Choroid plexus epithelial cell (primary cell): ENCODE measurements around the gene ADCY4.

Experiments
- DNase-seq: peaks from one replicate; pipeline ENCODE4 v3.0.0-alpha.2; 2010; ENCODE audit warnings: low read depth
- H3K4me3 ChIP-seq: 2 replicates; pipeline ENCODE4 v1.5.1; 2011; ENCODE audit warnings: low read depth, mild to moderate bottlenecking, control low read depth, low read length, moderate library complexity
- CTCF ChIP-seq: conservative IDR thresholded peaks from 2 replicates; pipeline ENCODE4 v1.5.1; 2011; ENCODE audit warnings: low read depth, mild to moderate bottlenecking, control low read depth, inconsistent platforms, low read length, moderate library complexity

The ADCY4 gene

GRCh38 chr14:24285351-24285750, 49.5 kb downstream of the ADCY4 start:
- H3K4me3 ChIP-seq = no peak overlapping the region
- no peak for DNase-seq
- TF ChIP-seq CTCF = peak; percentile 2

- H3K4me3 ChIP-seq = no peak overlapping the region
- TF ChIP-seq CTCF = no peak
- DNase-seq = no peak
Measured at GRCh38 chr14:24284501-24285035, 50.3 kb downstream of the ADCY4 start.

- no peak overlapping the region for H3K4me3 ChIP-seq
- no peak for TF ChIP-seq CTCF
- no peak for DNase-seq
Measured at GRCh38 chr14:24283796-24284460, 50.9 kb downstream of the ADCY4 start.

- no peak for DNase-seq
Measured at GRCh38 chr14:24282736-24283135, 52.1 kb downstream of the ADCY4 start.

GRCh38 chr14:24281636-24282035, 53.2 kb downstream of the ADCY4 start:
- no peak overlapping the region for H3K4me3 ChIP-seq
- TF ChIP-seq CTCF = no peak
- no peak for DNase-seq

More at GRCh38 chr14:24282736-24283135, 52.1 kb downstream of the ADCY4 start:
- H3K4me3 ChIP-seq = no peak overlapping the region
- TF ChIP-seq CTCF = no peak

- no peak overlapping the region for H3K4me3 ChIP-seq
- DNase-seq = no peak
- TF ChIP-seq CTCF = no peak
Measured at GRCh38 chr14:24280797-24281460, 53.9 kb downstream of the ADCY4 start.
